ENCODE results near the gene TLE6. TPM values are rescaled to one million over a fixed set of nuclear protein-coding genes. Genes with fewer than 3 reads are reported as not detected.

The TLE6 gene
- total RNA-seq, 1 donor from 2014 or later, result 0.11 TPM

DNA sequence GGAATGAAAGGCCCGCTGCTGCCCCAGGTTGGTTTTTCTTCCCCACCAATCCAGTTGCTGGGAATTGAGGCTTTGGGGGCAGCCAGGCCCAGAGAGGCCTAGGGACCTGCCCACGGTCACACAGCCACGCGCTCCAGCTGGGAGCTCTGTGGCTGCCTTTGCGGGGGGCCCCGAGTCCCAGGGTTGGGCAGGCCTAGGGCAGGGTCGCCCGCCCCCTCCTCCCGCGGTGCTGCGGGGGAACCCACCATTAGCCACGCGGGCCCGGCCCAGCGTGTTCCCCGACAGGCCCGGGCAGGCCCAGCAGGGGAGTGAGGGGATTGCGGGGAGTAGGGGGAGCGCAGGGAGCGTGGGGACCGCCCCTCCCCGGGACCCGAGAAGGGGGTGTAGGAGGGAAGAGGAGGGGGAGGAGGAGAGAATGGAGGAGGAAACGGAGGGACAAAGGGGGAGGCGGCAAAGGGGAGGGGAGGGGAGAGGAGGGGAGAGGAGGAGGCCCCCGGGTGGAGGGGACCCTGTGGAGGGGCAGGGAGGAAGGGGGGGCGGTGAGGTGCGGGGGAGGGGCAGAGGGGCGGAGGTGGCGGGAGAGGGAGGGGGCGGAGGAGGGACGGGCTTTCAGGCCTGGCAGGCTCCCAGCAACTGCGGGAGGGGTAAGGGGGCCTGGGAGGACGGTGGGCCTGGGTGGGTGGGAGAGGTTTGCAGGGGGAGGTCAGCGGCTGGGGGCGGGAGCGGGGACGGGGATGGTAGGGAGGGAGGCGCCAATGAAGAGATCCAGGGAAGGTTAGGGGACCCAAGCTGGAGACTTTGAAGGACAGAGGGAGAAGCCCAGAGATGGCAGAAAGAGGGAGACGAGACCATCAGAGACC lies 64.6 kb downstream of the TLE6 start:
- H4K20me1 ChIP-seq (ENCODE audit: insufficient read depth, low read length), result no peaks in the 10 kb centered on the region
- no peaks in the 10 kb centered on the region for H3K9me3 ChIP-seq (ENCODE audit: insufficient read depth, low read depth, low read length)
- H3K4me3 Mint-ChIP-seq (ENCODE audit: unreplicated experiment), result no peak overlapping the region
- H3K4me1 Mint-ChIP-seq (ENCODE audit: low read depth, unreplicated experiment), result no peaks in the 10 kb centered on the region
- FAIRE-seq (no peak), DNase-seq (ENCODE audit: low read depth) (no peak)
- H3K27ac Mint-ChIP-seq (ENCODE audit: unreplicated experiment), result no peak overlapping the region
- H3K4me1 ChIP-seq (ENCODE audit: insufficient read depth, low read length), result peaks cover 3% of the 10 kb centered on the region
- H2AFZ ChIP-seq (ENCODE audit: low read depth, low read length), result peak overlapping the region; percentile 10
- TF ChIP-seq EZH2 (IDR thresholded peaks at IDR 0.05; ENCODE audit: insufficient read depth, low read length) (no peak), CTCF (IDR thresholded peaks at IDR 0.05; ENCODE audit: insufficient read depth, low read depth, low read length) (no peak)
- no peaks in the 10 kb centered on the region for H3K36me3 Mint-ChIP-seq (ENCODE audit: low read depth, unreplicated experiment)
- H3K4me2 ChIP-seq (ENCODE audit: low read length), result no peak overlapping the region
- H3K9me3 Mint-ChIP-seq (ENCODE audit: unreplicated experiment), result no peaks in the 10 kb centered on the region
- no peak overlapping the region for H3K4me3 ChIP-seq (ENCODE audit: insufficient read depth, low read depth, low read length)
- H3K27me3 Mint-ChIP-seq (ENCODE audit: low read depth, unreplicated experiment), result peaks cover 58% of the 10 kb centered on the region
- H3K36me3 ChIP-seq (ENCODE audit: insufficient read depth, low read length), result no peaks in the 10 kb centered on the region
- no peak overlapping the region for H3K9ac ChIP-seq (ENCODE audit: low read length)
- H3K27ac ChIP-seq (ENCODE audit: low read depth, low read length), result no peak overlapping the region
- peaks cover 4% of the 10 kb centered on the region for H3K27me3 ChIP-seq (ENCODE audit: insufficient read depth, low read length)
- no peaks in the 10 kb centered on the region for H3K79me2 ChIP-seq (ENCODE audit: insufficient read depth, low read length)

DNA sequence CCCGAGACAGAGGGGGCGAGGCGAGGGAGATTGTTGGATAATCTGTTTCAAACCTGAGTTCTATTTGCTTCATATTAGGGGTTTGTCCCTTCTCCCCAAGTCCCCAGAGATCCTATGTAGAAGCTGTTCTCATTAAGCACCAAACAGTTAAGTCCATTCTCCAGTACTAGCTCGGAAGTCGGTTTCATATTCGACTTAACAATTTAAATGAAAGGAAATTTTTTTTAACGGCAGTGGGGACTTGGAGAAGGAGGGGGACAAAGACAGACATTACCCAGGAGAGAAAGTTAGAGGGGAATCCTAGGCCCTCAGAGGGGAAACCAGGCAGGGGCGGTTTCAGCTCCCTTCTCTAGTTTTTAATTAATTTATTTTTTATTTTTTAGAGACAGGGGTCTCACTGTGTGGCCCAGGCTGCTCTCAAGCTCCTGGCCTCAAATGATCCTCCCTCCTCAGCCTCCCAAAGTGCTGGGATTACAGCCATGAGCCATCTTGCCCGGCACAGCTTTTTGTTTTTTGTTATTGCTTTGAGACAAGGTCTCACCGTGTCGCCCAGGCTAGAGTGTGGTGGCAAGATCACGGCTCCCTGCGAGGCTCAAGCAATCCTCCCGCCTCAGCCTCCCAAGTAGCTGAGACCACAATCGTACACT lies 65.4 kb downstream of the TLE6 start:
- H3K4me3 Mint-ChIP-seq (ENCODE audit: unreplicated experiment), result no peak overlapping the region
- DNase-seq (ENCODE audit: low read depth), result no peak
- Histone ChIP-seq H3K4me1 (ENCODE audit: insufficient read depth, low read length) (peaks cover 8% of the 10 kb centered on the region), H3K79me2 (ENCODE audit: insufficient read depth, low read length) (no peaks in the 10 kb centered on the region), H3K27me3 (ENCODE audit: insufficient read depth, low read length) (peaks cover 4% of the 10 kb centered on the region), H3K4me2 (ENCODE audit: low read length) (no peak overlapping the region), H3K27ac (ENCODE audit: low read depth, low read length) (no peak overlapping the region), H3K9me3 (ENCODE audit: insufficient read depth, low read depth, low read length) (no peaks in the 10 kb centered on the region), H3K9ac (ENCODE audit: low read length) (no peak overlapping the region), H3K36me3 (ENCODE audit: insufficient read depth, low read length) (no peaks in the 10 kb centered on the region), H3K4me3 (ENCODE audit: insufficient read depth, low read depth, low read length) (no peak overlapping the region), H2AFZ (ENCODE audit: low read depth, low read length) (no peak overlapping the region), H4K20me1 (ENCODE audit: insufficient read depth, low read length) (no peaks in the 10 kb centered on the region)
- FAIRE-seq, result no peak
- peaks cover 60% of the 10 kb centered on the region for H3K27me3 Mint-ChIP-seq (ENCODE audit: low read depth, unreplicated experiment)
- no peaks in the 10 kb centered on the region for H3K36me3 Mint-ChIP-seq (ENCODE audit: low read depth, unreplicated experiment)
- no peak for TF ChIP-seq EZH2 (IDR thresholded peaks at IDR 0.05; ENCODE audit: insufficient read depth, low read length)
- no peak for TF ChIP-seq CTCF (IDR thresholded peaks at IDR 0.05; ENCODE audit: insufficient read depth, low read depth, low read length)
- no peak overlapping the region for H3K27ac Mint-ChIP-seq (ENCODE audit: unreplicated experiment)
- H3K4me1 Mint-ChIP-seq (ENCODE audit: low read depth, unreplicated experiment), result no peaks in the 10 kb centered on the region
- H3K9me3 Mint-ChIP-seq (ENCODE audit: unreplicated experiment), result no peaks in the 10 kb centered on the region

Other genes with a start within 250 kb of the TLE6 start
- gene SLC39A3, start 237.5 kb upstream of the TLE6 start, total RNA-seq, result 30.0 and 38.0 TPM in 2 replicates
- 69.0 and 76.1 TPM in 2 replicates for gene SGTA, start 194.3 kb upstream of the TLE6 start, total RNA-seq
- 60.3 and 73.4 TPM in 2 replicates for gene THOP1, start 192.1 kb upstream of the TLE6 start, total RNA-seq
- 3.1 and 3.6 TPM in 2 replicates for gene ZNF554, start 157.7 kb upstream of the TLE6 start, total RNA-seq
- gene ZNF555, start 136.1 kb upstream of the TLE6 start, total RNA-seq, result 6.0 and 8.8 TPM in 2 replicates
- not detected in 2 replicates for gene ZNF556, start 110.2 kb upstream of the TLE6 start, total RNA-seq
- not detected in 2 replicates for gene ZNF57, start 76.6 kb upstream of the TLE6 start, total RNA-seq
- gene ZNF77, start 32.6 kb upstream of the TLE6 start, total RNA-seq, result 1.4 and 1.5 TPM in 2 replicates
- gene TLE2, start 51.7 kb downstream of the TLE6 start, total RNA-seq, result 0.48 and 0.79 TPM in 2 replicates
- gene TLE5, start 84.9 kb downstream of the TLE6 start, total RNA-seq, result 200 and 210 TPM in 2 replicates
- 39.9 and 41.0 TPM in 2 replicates for gene GNA11, start 116.8 kb downstream of the TLE6 start, total RNA-seq
- gene GNA15, start 158.5 kb downstream of the TLE6 start, total RNA-seq, result not detected in 2 replicates
- gene S1PR4, start 201.2 kb downstream of the TLE6 start, total RNA-seq, result not detected in 2 replicates
- gene NCLN, start 208.4 kb downstream of the TLE6 start, total RNA-seq, result 95.8 and 97.3 TPM in 2 replicates
- 1.2 and 1.4 TPM in 2 replicates for gene CELF5, start 247.1 kb downstream of the TLE6 start, total RNA-seq

Measured in astrocyte (in vitro differentiated cells and primary cell).